Hepatocyte (in vitro differentiated cells): Measurements from ENCODE around the gene DGCR8.

Experiments
- CTCF ChIP-seq: fragments of 200-600 bp; sonication (generic); IDR thresholded peaks from 2 replicates; pipeline ENCODE4 v1.5.1; 2016; ENCODE audit warnings: antibody characterized with exemption, mild to moderate bottlenecking; ENCODE audit not compliant: poor library complexity
- EZH2 ChIP-seq: fragments of 200-600 bp; sonication (generic); IDR thresholded peaks from 2 replicates; pipeline ENCODE4 v1.6.1; 2016; ENCODE audit warnings: antibody characterized with exemption, mild to moderate bottlenecking, borderline replicate concordance
- EZH2phosphoT487 ChIP-seq: fragments of 200-600 bp; sonication (generic); IDR thresholded peaks from one replicate; pipeline ENCODE4 v1.6.1; 2018; ENCODE audit warnings: antibody characterized with exemption, mild to moderate bottlenecking, low read depth, moderate library complexity; ENCODE audit not compliant: unreplicated experiment, severe bottlenecking

DNA sequence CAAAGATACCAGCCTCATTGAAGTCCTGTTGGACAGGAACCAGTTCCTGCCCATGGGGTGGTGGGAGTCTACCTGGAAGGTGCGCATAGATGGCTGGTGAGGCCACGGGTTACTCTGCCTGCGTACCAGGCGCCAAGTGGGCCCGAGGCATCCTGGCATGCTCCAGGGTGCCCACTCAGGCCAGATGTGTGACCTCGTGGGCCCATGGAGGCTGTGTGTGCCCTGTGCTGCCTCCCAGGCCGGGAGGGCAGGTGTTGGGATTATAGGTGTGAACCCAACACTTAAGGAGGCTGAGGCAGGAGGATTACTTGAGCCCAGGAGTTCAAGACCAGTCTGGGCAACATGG lies 36.1 kb upstream of the DGCR8 start:
- TF ChIP-seq CTCF, result no peak
- TF ChIP-seq EZH2, result no peak
- TF ChIP-seq EZH2phosphoT487, result no peak
